SU-DHL-6 (cell line): ENCODE measurements around the gene POTEC.
"Not testable (repeated sequence)": the region's sequence is repeated elsewhere in the genome, so short reads cannot be mapped to it uniquely, and the experiment has no call there.

Source experiments
- H2AFZ ChIP-seq: fragments of 200-600 bp; sonication (generic); 2 replicates; pipeline ENCODE4 v1.6.1; 2014; ENCODE audit warnings: low read depth, mild to moderate bottlenecking, moderate library complexity, mixed read lengths, antibody characterized with exemption, low read length; ENCODE audit not compliant: severe bottlenecking
- H3F3A ChIP-seq: fragments of 200-600 bp; shearing (Covaris generic); 2 replicates; pipeline ENCODE4 v1.6.0; 2016; ENCODE audit warnings: antibody characterized with exemption, mild to moderate bottlenecking; ENCODE audit not compliant: insufficient read depth
- H3K27ac ChIP-seq: fragments of 200-600 bp; sonication (generic); 2 replicates; pipeline ENCODE4 v1.5.1; 2016; ENCODE audit warnings: low read depth, mild to moderate bottlenecking, low read length, moderate library complexity, mixed read lengths
- H3K27me3 ChIP-seq: fragments of 200-600 bp; sonication (generic), shearing (Covaris generic); 2 replicates; pipeline ENCODE4 v1.6.0; 2014; ENCODE audit warnings: mild to moderate bottlenecking, low read length
- H3K36me3 ChIP-seq: fragments of 200-600 bp; sonication (generic); 2 replicates; pipeline ENCODE4 v1.6.1; 2014; ENCODE audit warnings: mild to moderate bottlenecking, low read length, mixed read lengths
- H3K4me2 ChIP-seq: fragments of 300-600, 200-600 bp; shearing (Covaris generic), sonication (generic); 2 replicates; pipeline ENCODE4 v1.6.0; 2014; ENCODE audit warnings: low read length, low read depth, mild to moderate bottlenecking; ENCODE audit not compliant: poor library complexity, severe bottlenecking
- H3K4me3 ChIP-seq: fragments of 200-600 bp; sonication (generic); 2 replicates; pipeline ENCODE4 v1.5.1; 2014; ENCODE audit warnings: antibody characterized with exemption, low read length, mild to moderate bottlenecking, mixed read lengths; ENCODE audit not compliant: insufficient read depth, poor library complexity, severe bottlenecking
- H3K79me2 ChIP-seq: fragments of 200-600 bp; sonication (generic); 2 replicates; pipeline ENCODE4 v1.6.1; 2014; ENCODE audit warnings: mild to moderate bottlenecking, low read length, moderate library complexity; ENCODE audit not compliant: insufficient read depth
- H3K9ac ChIP-seq: fragments of 200-600 bp; sonication (generic); 2 replicates; pipeline ENCODE4 v1.7.0; 2014; ENCODE audit warnings: mild to moderate bottlenecking, low read length
- H3K9me2 ChIP-seq: fragments of 200-600 bp; sonication (generic); replicated peaks from 2 replicates; pipeline ENCODE4 v1.6.1; 2014; ENCODE audit warnings: low read length; ENCODE audit not compliant: insufficient read depth
- H3K9me3 ChIP-seq: fragments of 200-600 bp; sonication (generic); 2 replicates; pipeline ENCODE4 v1.6.1; 2014; ENCODE audit warnings: low read length, mixed read lengths; ENCODE audit not compliant: insufficient read depth
- H4K20me1 ChIP-seq: fragments of 200-600 bp; sonication (generic); 2 replicates; pipeline ENCODE4 v1.6.1; 2014; ENCODE audit warnings: low read depth, mild to moderate bottlenecking, antibody characterized with exemption, low read length, moderate library complexity, mixed read lengths

Gene POTEC

GRCh38 chr18:14473250-14474006 lies 70.0 kb downstream of the POTEC start:
- H4K20me1 ChIP-seq, H3K9me2 ChIP-seq: not testable (repeated sequence)

GRCh38 chr18:14471286-14471685 lies 72.1 kb downstream of the POTEC start:
- H4K20me1 ChIP-seq, H2AFZ ChIP-seq, H3F3A ChIP-seq, H3K9me3 ChIP-seq, H3K4me3 ChIP-seq, H3K27ac ChIP-seq, H3K9me2 ChIP-seq, H3K27me3 ChIP-seq, H3K36me3 ChIP-seq, H3K9ac ChIP-seq, H3K79me2 ChIP-seq, H3K4me2 ChIP-seq: not testable (repeated sequence)

More at GRCh38 chr18:14473250-14474006, 70.0 kb downstream of the POTEC start:
- not testable (repeated sequence) for H3K79me2 ChIP-seq, H3F3A ChIP-seq, H3K9me3 ChIP-seq, H3K9ac ChIP-seq, H3K27ac ChIP-seq, H3K27me3 ChIP-seq, H2AFZ ChIP-seq, H3K4me2 ChIP-seq, H3K4me3 ChIP-seq, H3K36me3 ChIP-seq

- H3K4me2 ChIP-seq, H3K4me3 ChIP-seq, H2AFZ ChIP-seq, H4K20me1 ChIP-seq, H3F3A ChIP-seq, H3K27me3 ChIP-seq, H3K79me2 ChIP-seq, H3K36me3 ChIP-seq, H3K27ac ChIP-seq, H3K9ac ChIP-seq, H3K9me3 ChIP-seq, H3K9me2 ChIP-seq: not testable (repeated sequence)
These were observed 73.0 kb downstream of the POTEC start for GRCh38 chr18:14470446-14470845.

- not testable (repeated sequence) for H3F3A ChIP-seq, H4K20me1 ChIP-seq, H3K27me3 ChIP-seq, H3K4me2 ChIP-seq, H3K36me3 ChIP-seq, H3K9me3 ChIP-seq, H3K79me2 ChIP-seq, H3K4me3 ChIP-seq, H3K9me2 ChIP-seq, H2AFZ ChIP-seq, H3K27ac ChIP-seq, H3K9ac ChIP-seq
These were observed 73.4 kb downstream of the POTEC start for GRCh38 chr18:14470046-14470445.

- not testable (repeated sequence) for H3K27ac ChIP-seq, H3K79me2 ChIP-seq, H3K9me2 ChIP-seq, H3F3A ChIP-seq, H2AFZ ChIP-seq, H3K4me3 ChIP-seq, H3K27me3 ChIP-seq, H4K20me1 ChIP-seq, H3K9ac ChIP-seq, H3K36me3 ChIP-seq, H3K4me2 ChIP-seq, H3K9me3 ChIP-seq
These were observed 77.4 kb downstream of the POTEC start for GRCh38 chr18:14465989-14466388.
